Loucy (cell line): ENCODE results near the gene ST8SIA1.

ENCODE experiments used
- H2AFZ ChIP-seq: fragments of 200-600 bp; sonication (generic); 2 replicates; pipeline ENCODE4 v1.6.0; 2016; ENCODE audit warnings: antibody characterized with exemption, mild to moderate bottlenecking, low read length, moderate library complexity
- H3F3A ChIP-seq: fragments of 200-600 bp; 2 replicates; pipeline ENCODE4 v1.6.0; 2016; ENCODE audit warnings: antibody characterized with exemption, low read depth, mild to moderate bottlenecking
- H3K27me3 ChIP-seq: fragments of 200-600 bp; sonication (generic); 2 replicates; pipeline ENCODE4 v1.6.1; 2014; ENCODE audit warnings: low read length, mild to moderate bottlenecking; ENCODE audit not compliant: insufficient read depth, poor library complexity, severe bottlenecking
- H3K36me3 ChIP-seq: fragments of 200-600 bp; sonication (generic); 2 replicates; pipeline ENCODE4 v1.6.1; 2016; ENCODE audit warnings: low read length; ENCODE audit not compliant: insufficient read depth
- H3K4me1 ChIP-seq: fragments of 200-600 bp; sonication (generic); 2 replicates; pipeline ENCODE4 v1.5.1; 2014; ENCODE audit warnings: low read length, mild to moderate bottlenecking; ENCODE audit not compliant: insufficient read depth, poor library complexity, severe bottlenecking
- H3K4me2 ChIP-seq: fragments of 200-600 bp; sonication (generic); 2 replicates; pipeline ENCODE4 v1.6.0; 2014; ENCODE audit warnings: antibody characterized with exemption, low read length, low read depth, mild to moderate bottlenecking; ENCODE audit not compliant: poor library complexity, severe bottlenecking
- H3K4me3 ChIP-seq: fragments of 200-600 bp; sonication (generic); 2 replicates; pipeline ENCODE4 v1.5.1; 2014; ENCODE audit warnings: low read length, mild to moderate bottlenecking, mixed read lengths; ENCODE audit not compliant: poor library complexity, severe bottlenecking
- H3K79me2 ChIP-seq: fragments of 200-600 bp; sonication (generic); 2 replicates; pipeline ENCODE4 v1.6.1; 2014; ENCODE audit warnings: low read length; ENCODE audit not compliant: insufficient read depth
- H3K9ac ChIP-seq: fragments of 200-600 bp; sonication (generic); 2 replicates; pipeline ENCODE4 v1.6.0; 2014; ENCODE audit warnings: mild to moderate bottlenecking, low read depth, low read length, moderate library complexity; ENCODE audit not compliant: poor library complexity, severe bottlenecking
- H3K9me2 ChIP-seq: fragments of 200-600 bp; sonication (generic); replicated peaks from 2 replicates; pipeline ENCODE4 v1.6.1; 2016; ENCODE audit warnings: low read depth, low read length, mixed read lengths
- H3K9me3 ChIP-seq: fragments of 200-600 bp; sonication (generic); 2 replicates; pipeline ENCODE4 v1.6.1; 2014; ENCODE audit warnings: mild to moderate bottlenecking, antibody characterized with exemption, low read length, low read depth; ENCODE audit not compliant: insufficient read depth
- H4K20me1 ChIP-seq: fragments of 200-600 bp; sonication (generic); 2 replicates; pipeline ENCODE4 v1.6.0; 2014; ENCODE audit warnings: antibody characterized with exemption, low read length, mild to moderate bottlenecking; ENCODE audit not compliant: insufficient read depth, poor library complexity, severe bottlenecking
- EZH2phosphoT487 ChIP-seq: fragments of 200-600 bp; IDR thresholded peaks from 2 replicates; pipeline ENCODE4 v1.6.1; 2018; ENCODE audit warnings: antibody characterized with exemption, mild to moderate bottlenecking, moderate library complexity, borderline replicate concordance
- TF ChIP-seq, protein P1 (sequence below): fragments of 200-600 bp; sonication (generic); conservative IDR thresholded peaks from 2 replicates; pipeline ENCODE4 v1.5.1; 2014; ENCODE audit warnings: mild to moderate bottlenecking, antibody characterized with exemption, low read length

Gene ST8SIA1

DNA sequence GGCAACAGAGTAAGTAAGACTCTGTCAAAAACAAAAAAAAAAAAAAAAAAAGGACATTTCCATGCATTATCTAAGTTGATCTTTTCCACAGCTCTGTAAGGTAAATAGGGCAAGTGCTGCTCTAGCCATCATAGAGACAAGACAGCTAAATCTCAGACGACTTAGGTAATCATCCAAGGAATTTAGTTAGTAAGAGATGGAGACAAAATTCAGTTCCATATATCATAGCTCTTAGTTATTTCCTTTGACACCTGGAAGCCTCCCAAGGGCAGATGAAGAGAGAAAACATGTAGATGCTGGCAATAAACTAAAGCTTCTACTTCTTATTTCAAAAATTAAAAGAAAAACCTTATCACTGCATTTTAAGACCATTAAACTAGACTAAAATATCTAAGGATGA, 48.7 kb downstream of the ST8SIA1 start:
- Histone ChIP-seq H4K20me1 (no peaks in the 10 kb centered on the region), H3F3A (no peaks in the 10 kb centered on the region), H3K4me1 (peaks cover 30% of the 10 kb centered on the region), H3K9me3 (no peaks in the 10 kb centered on the region), H3K79me2 (no peaks in the 10 kb centered on the region), H3K36me3 (no peaks in the 10 kb centered on the region), H3K9me2 (no peaks in the 10 kb centered on the region), H3K9ac (no peak overlapping the region), H3K4me2 (no peak overlapping the region), H3K27me3 (no peaks in the 10 kb centered on the region), H3K4me3 (no peak overlapping the region), H2AFZ (no peak overlapping the region)
- TF ChIP-seq EZH2phosphoT487 = no peak

DNA sequence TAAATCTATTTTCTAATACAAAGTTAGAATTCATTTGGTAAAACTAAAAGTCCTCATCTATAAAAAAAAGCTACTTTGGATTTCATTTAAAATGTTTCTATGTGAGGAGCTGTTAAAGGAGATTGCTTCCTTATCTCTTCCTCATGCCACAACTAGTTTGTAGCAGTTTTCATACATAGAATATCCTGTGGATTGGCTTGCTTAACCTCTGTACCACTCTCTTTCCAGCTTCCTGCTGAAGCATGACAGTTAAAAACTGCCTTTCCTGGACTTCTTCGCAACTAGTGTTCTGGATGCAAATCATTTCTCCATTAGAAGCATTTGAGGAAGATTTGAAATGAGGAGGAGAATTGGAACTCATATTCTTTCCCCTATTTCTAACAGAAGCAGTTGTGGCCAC, 49.6 kb downstream of the ST8SIA1 start:
- no peak overlapping the region for H3K4me2 ChIP-seq
- no peak overlapping the region for H3K4me3 ChIP-seq
- H3F3A ChIP-seq = no peaks in the 10 kb centered on the region
- H3K27me3 ChIP-seq = no peaks in the 10 kb centered on the region
- H3K9me2 ChIP-seq = no peaks in the 10 kb centered on the region
- H3K79me2 ChIP-seq = no peaks in the 10 kb centered on the region
- no peaks in the 10 kb centered on the region for H3K36me3 ChIP-seq
- no peak overlapping the region for H2AFZ ChIP-seq
- peaks cover 23% of the 10 kb centered on the region for H3K4me1 ChIP-seq
- no peaks in the 10 kb centered on the region for H3K9me3 ChIP-seq
- no peak overlapping the region for H3K9ac ChIP-seq
- H4K20me1 ChIP-seq = no peaks in the 10 kb centered on the region
- no peak for TF ChIP-seq EZH2phosphoT487
- TF ChIP-seq, protein P1, sequence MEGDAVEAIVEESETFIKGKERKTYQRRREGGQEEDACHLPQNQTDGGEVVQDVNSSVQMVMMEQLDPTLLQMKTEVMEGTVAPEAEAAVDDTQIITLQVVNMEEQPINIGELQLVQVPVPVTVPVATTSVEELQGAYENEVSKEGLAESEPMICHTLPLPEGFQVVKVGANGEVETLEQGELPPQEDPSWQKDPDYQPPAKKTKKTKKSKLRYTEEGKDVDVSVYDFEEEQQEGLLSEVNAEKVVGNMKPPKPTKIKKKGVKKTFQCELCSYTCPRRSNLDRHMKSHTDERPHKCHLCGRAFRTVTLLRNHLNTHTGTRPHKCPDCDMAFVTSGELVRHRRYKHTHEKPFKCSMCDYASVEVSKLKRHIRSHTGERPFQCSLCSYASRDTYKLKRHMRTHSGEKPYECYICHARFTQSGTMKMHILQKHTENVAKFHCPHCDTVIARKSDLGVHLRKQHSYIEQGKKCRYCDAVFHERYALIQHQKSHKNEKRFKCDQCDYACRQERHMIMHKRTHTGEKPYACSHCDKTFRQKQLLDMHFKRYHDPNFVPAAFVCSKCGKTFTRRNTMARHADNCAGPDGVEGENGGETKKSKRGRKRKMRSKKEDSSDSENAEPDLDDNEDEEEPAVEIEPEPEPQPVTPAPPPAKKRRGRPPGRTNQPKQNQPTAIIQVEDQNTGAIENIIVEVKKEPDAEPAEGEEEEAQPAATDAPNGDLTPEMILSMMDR = no peak

DNA sequence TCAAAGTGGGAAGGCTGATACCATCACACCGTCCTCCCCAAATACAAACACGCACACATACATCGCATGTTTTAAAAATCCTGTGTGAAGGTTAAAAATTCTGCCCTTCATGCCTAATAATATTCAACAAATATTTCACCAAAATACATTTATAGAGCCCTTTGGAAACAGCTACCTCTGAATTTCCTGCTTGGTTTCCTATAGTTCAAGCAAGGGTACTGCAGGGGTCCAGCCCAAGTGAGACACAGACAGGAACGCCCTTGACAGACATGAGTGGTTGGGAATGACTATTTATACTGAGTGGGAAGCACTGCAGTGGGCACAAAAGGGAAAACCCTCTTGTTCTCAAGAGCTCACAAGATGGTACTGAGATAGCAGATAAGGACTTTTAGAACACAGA, 51.0 kb downstream of the ST8SIA1 start:
- Histone ChIP-seq H3K4me1 (peaks cover 16% of the 10 kb centered on the region), H3K9me2 (no peaks in the 10 kb centered on the region), H4K20me1 (no peaks in the 10 kb centered on the region), H3K79me2 (no peaks in the 10 kb centered on the region), H2AFZ (no peak overlapping the region), H3K36me3 (no peaks in the 10 kb centered on the region), H3K27me3 (no peaks in the 10 kb centered on the region), H3K4me3 (no peak overlapping the region), H3K9me3 (no peaks in the 10 kb centered on the region), H3K9ac (no peak overlapping the region), H3F3A (no peaks in the 10 kb centered on the region), H3K4me2 (no peak overlapping the region)
- TF ChIP-seq, protein P1 = no peak
- no peak for TF ChIP-seq EZH2phosphoT487

DNA sequence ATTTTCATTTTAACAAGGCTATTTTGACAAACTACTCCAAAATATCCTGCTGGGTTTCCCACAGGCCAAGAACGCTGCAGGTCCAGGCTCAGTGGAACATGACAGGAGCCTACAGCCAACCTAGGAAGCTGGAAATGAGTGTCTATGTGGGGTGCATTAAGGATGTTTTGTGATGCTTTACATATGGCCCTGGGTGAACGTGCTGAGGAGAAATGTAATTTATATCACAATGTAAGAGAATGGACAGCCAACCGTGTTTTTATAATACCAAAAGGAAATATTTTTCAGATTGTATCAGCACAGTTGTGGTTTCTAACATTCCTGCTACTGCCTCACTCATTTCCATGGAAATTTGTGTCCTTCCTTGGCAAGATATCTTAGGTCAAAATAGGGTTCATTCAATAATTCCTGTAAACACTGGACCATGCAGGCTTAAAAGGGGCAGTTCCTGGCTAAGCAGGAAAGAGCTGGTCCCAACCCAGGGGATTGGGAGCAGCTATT, 51.5 kb downstream of the ST8SIA1 start:
- H2AFZ ChIP-seq = no peak overlapping the region
- H3K27me3 ChIP-seq = no peaks in the 10 kb centered on the region
- no peak overlapping the region for H3K9ac ChIP-seq
- no peaks in the 10 kb centered on the region for H3K36me3 ChIP-seq
- H3K4me1 ChIP-seq = peaks cover 11% of the 10 kb centered on the region
- H3K9me2 ChIP-seq = no peaks in the 10 kb centered on the region
- no peak overlapping the region for H3K4me3 ChIP-seq
- H3K9me3 ChIP-seq = no peaks in the 10 kb centered on the region
- H3F3A ChIP-seq = no peaks in the 10 kb centered on the region
- H3K4me2 ChIP-seq = no peak overlapping the region
- H3K79me2 ChIP-seq = no peaks in the 10 kb centered on the region
- H4K20me1 ChIP-seq = no peaks in the 10 kb centered on the region
- TF ChIP-seq EZH2phosphoT487 = no peak
- TF ChIP-seq, protein P1 = no peak
